Measurements from ENCODE around the gene PDZD2. TPM values are rescaled to one million over a fixed set of nuclear protein-coding genes. Genes with fewer than 3 reads are reported as not detected.

PDZD2 gene
- total RNA-seq, 1 experiment from 2014 or later: not detected

DNA sequence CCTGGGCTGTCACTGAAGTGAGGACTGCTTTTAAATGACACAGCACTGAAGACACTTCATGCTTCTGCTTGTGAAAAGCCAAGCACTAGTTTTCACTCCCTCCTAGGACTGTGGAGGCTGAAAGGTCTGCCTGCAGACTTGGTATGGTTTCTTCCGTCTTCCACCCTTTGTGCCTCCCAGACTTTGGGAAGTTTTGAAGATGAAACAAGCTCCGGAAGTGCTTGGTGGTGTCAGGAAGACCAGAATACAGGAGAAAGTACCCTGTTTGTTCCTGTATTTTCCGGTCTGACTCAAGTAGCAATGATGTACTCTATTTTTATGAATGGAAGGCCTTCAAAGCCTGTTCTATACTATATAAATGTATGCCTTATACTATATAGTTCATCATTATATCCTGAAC lies 222.7 kb downstream of the PDZD2 start:
- Histone ChIP-seq H3K9me2 (ENCODE audit: insufficient read depth) (no peaks in the 10 kb centered on the region), H3F3A (ENCODE audit: insufficient read depth, low read depth) (no peaks in the 10 kb centered on the region), H3K9me3 (ENCODE audit: insufficient read depth, low read depth) (no peaks in the 10 kb centered on the region; the same call in none of the 2 replicates), H3K27ac (no peak overlapping the region), H3K4me3 (no peak overlapping the region), H4K20me1 (ENCODE audit: insufficient read depth) (no peaks in the 10 kb centered on the region), H3K36me3 (ENCODE audit: low read depth) (no peaks in the 10 kb centered on the region), H3K79me2 (ENCODE audit: low read depth) (no peaks in the 10 kb centered on the region), H3K4me2 (no peak overlapping the region), H3K27me3 (ENCODE audit: insufficient read depth, low read depth) (peaks cover 56% of the 10 kb centered on the region), H3K4me1 (replicated peaks; ENCODE audit: insufficient read depth) (no peaks in the 10 kb centered on the region), H2AFZ (no peak overlapping the region)
- ChIA-PET CTCF (no interaction called here), POLR2A (ENCODE audit: unreplicated experiment) (no interaction called here)
- BruUV-seq (replicated peaks): no TSS peak
- intact Hi-C loops (cut with micrococcal nuclease; ENCODE audit: unreplicated experiment): no loop called here
- TF ChIP-seq EZH2 (IDR thresholded peaks at IDR 0.05; ENCODE audit: low read depth): no peak
- TF ChIP-seq, protein P1, sequence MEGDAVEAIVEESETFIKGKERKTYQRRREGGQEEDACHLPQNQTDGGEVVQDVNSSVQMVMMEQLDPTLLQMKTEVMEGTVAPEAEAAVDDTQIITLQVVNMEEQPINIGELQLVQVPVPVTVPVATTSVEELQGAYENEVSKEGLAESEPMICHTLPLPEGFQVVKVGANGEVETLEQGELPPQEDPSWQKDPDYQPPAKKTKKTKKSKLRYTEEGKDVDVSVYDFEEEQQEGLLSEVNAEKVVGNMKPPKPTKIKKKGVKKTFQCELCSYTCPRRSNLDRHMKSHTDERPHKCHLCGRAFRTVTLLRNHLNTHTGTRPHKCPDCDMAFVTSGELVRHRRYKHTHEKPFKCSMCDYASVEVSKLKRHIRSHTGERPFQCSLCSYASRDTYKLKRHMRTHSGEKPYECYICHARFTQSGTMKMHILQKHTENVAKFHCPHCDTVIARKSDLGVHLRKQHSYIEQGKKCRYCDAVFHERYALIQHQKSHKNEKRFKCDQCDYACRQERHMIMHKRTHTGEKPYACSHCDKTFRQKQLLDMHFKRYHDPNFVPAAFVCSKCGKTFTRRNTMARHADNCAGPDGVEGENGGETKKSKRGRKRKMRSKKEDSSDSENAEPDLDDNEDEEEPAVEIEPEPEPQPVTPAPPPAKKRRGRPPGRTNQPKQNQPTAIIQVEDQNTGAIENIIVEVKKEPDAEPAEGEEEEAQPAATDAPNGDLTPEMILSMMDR (conservative IDR thresholded peaks at IDR 0.05): no peak
- no peak for DNase-seq

DNA sequence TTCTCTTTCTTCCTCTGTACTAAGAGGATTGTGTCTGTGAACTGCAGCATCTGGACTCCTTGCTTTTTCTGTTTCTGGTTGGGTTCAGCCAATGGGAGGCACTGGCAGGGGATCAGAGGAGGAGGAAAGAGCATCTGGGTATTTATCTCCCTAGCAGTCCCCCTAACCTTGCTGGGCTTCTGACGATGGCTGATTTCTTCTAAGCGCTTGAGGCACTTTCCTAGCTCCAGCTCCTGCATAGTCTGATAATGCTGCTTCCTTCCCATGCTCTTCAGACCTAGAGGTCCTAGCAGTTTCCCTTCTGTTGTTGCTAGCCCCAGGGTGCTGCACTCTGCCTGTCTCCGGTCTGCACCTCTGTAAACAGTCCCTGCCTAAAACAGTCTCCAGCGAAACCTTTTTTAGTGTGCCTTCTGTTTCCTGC lies 225.1 kb downstream of the PDZD2 start:
- H3K27me3 ChIP-seq (ENCODE audit: insufficient read depth, low read depth): peaks cover 64% of the 10 kb centered on the region
- no peak overlapping the region for H3K27ac ChIP-seq
- H3K4me2 ChIP-seq: no peak overlapping the region
- no peaks in the 10 kb centered on the region; the same call in none of the 2 replicates for H3K9me3 ChIP-seq (ENCODE audit: insufficient read depth, low read depth)
- no peaks in the 10 kb centered on the region for H3K9me2 ChIP-seq (ENCODE audit: insufficient read depth)
- DNase-seq: no peak
- H3K4me3 ChIP-seq: no peak overlapping the region
- H3K36me3 ChIP-seq (ENCODE audit: low read depth): no peaks in the 10 kb centered on the region
- no peaks in the 10 kb centered on the region for H4K20me1 ChIP-seq (ENCODE audit: insufficient read depth)
- no peaks in the 10 kb centered on the region for H3F3A ChIP-seq (ENCODE audit: insufficient read depth, low read depth)
- intact Hi-C loops (cut with micrococcal nuclease; ENCODE audit: unreplicated experiment): no loop called here
- BruUV-seq (replicated peaks): no TSS peak
- ChIA-PET CTCF (no interaction called here), POLR2A (ENCODE audit: unreplicated experiment) (no interaction called here)
- H3K4me1 ChIP-seq (replicated peaks; ENCODE audit: insufficient read depth): no peaks in the 10 kb centered on the region
- H2AFZ ChIP-seq: no peak overlapping the region
- no peaks in the 10 kb centered on the region for H3K79me2 ChIP-seq (ENCODE audit: low read depth)
- TF ChIP-seq, protein P1 (conservative IDR thresholded peaks at IDR 0.05): no peak
- TF ChIP-seq EZH2 (IDR thresholded peaks at IDR 0.05; ENCODE audit: low read depth): no peak

DNA sequence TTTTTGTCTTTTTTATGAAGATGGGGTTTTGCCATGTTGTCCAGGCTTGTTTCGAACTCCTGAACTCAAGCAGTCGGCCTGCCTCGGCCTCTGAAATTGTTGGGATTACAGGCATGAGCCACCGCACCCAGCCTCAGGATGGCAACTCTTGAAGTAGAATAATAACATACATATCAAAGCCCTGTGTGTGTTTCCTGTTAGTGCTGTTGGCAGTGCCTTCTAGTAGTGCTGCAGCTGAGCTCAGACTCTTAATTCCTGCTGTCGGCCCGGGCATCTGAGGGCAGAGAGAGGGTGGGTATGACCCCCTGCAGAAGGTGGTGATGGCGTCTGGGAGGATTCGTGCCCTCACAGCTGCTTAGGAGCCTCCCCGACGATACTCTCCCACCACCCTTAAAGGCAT lies 227.2 kb downstream of the PDZD2 start:
- Histone ChIP-seq H3K36me3 (ENCODE audit: low read depth) (no peaks in the 10 kb centered on the region), H3K27ac (no peak overlapping the region), H3K9me2 (ENCODE audit: insufficient read depth) (no peaks in the 10 kb centered on the region), H3K4me3 (no peak overlapping the region), H2AFZ (no peak overlapping the region), H3K79me2 (ENCODE audit: low read depth) (no peaks in the 10 kb centered on the region), H3K4me1 (replicated peaks; ENCODE audit: insufficient read depth) (no peaks in the 10 kb centered on the region), H3K9me3 (ENCODE audit: insufficient read depth, low read depth) (no peaks in the 10 kb centered on the region), H3K27me3 (ENCODE audit: insufficient read depth, low read depth) (peaks cover 79% of the 10 kb centered on the region), H3K4me2 (no peak overlapping the region), H4K20me1 (ENCODE audit: insufficient read depth) (no peaks in the 10 kb centered on the region), H3F3A (ENCODE audit: insufficient read depth, low read depth) (no peaks in the 10 kb centered on the region)
- TF ChIP-seq, protein P1 (conservative IDR thresholded peaks at IDR 0.05): no peak
- TF ChIP-seq EZH2 (IDR thresholded peaks at IDR 0.05; ENCODE audit: low read depth): no peak
- BruUV-seq (replicated peaks): no TSS peak
- ChIA-PET POLR2A (ENCODE audit: unreplicated experiment) (no interaction called here), CTCF (no interaction called here)
- intact Hi-C loops (cut with micrococcal nuclease; ENCODE audit: unreplicated experiment): no loop called here
- no peak for DNase-seq

Measured in PC-9 (cell line).